Stomach smooth muscle (tissue), 2 donors: Measurements from ENCODE around the gene SLC35E4.
"Not testable (repeated sequence)": the region's sequence is repeated elsewhere in the genome, so short reads cannot be mapped to it uniquely, and the experiment has no call there.

Experiments used
- H3K27ac ChIP-seq: one replicate; pipeline ENCODE4 v1.7.0; 2013; ENCODE audit warnings: mild to moderate bottlenecking, low read length, inconsistent platforms
- H3K27me3 ChIP-seq, 2 donors: one replicate each; pipeline ENCODE4 v1.7.0; 2013; ENCODE audit warnings: low read length in 2 of 2; ENCODE audit not compliant: insufficient read depth in 2 of 2, control insufficient read depth in 1 of 2
- H3K36me3 ChIP-seq, 2 donors: one replicate each; pipeline ENCODE4 v1.7.0; 2013; ENCODE audit warnings: low read length in 2 of 2; ENCODE audit not compliant: control insufficient read depth in 2 of 2, insufficient read depth in 2 of 2
- H3K4me1 ChIP-seq: one replicate; pipeline ENCODE4 v1.7.0; 2013; ENCODE audit warnings: low read length; ENCODE audit not compliant: control insufficient read depth, insufficient read depth
- H3K4me3 ChIP-seq, 2 donors: one replicate each; pipeline ENCODE4 v1.7.0; 2013; ENCODE audit warnings: low read length in 2 of 2
- H3K9ac ChIP-seq, 2 donors: one replicate each; pipeline ENCODE4 v1.7.0; 2013; ENCODE audit warnings: low read length in 2 of 2, mild to moderate bottlenecking in 1 of 2
- H3K9me3 ChIP-seq, 2 donors: one replicate each; pipeline ENCODE4 v1.7.0; 2013; ENCODE audit warnings: low read length in 2 of 2; ENCODE audit not compliant: control insufficient read depth in 2 of 2
- donor health status: healthy.
- donor health status: Pancreatic carcinoma.

Gene SLC35E4

GRCh38 chr22:30673136-30673535 lies 37.6 kb downstream of the SLC35E4 start:
- Histone ChIP-seq H3K9ac (no peak overlapping the region), H3K9me3 (no peaks in the 10 kb centered on the region), H3K27ac (no peak overlapping the region), H3K4me3 (no peak overlapping the region), H3K27me3 (peaks cover 0 to 2% of the 10 kb centered on the region in 2 donors), H3K36me3 (no peaks in the 10 kb centered on the region), H3K4me1 (peaks cover 4% of the 10 kb centered on the region)

GRCh38 chr22:30674482-30674881 lies 38.9 kb downstream of the SLC35E4 start:
- Histone ChIP-seq H3K9me3 (no peaks in the 10 kb centered on the region), H3K27ac (no peak overlapping the region), H3K9ac (no peak overlapping the region), H3K4me3 (no peak overlapping the region), H3K4me1 (no peaks in the 10 kb centered on the region), H3K27me3 (peaks cover 0 to 2% of the 10 kb centered on the region in 2 donors), H3K36me3 (no peaks in the 10 kb centered on the region)

- H3K4me3 ChIP-seq: no peak overlapping the region
- no peak overlapping the region for H3K27ac ChIP-seq
- H3K27me3 ChIP-seq: peaks cover 0 to 2% of the 10 kb centered on the region in 2 donors
- no peaks in the 10 kb centered on the region for H3K9me3 ChIP-seq
- no peaks in the 10 kb centered on the region for H3K36me3 ChIP-seq
- H3K9ac ChIP-seq: no peak overlapping the region
- no peaks in the 10 kb centered on the region for H3K4me1 ChIP-seq
These were observed 39.9 kb downstream of the SLC35E4 start for GRCh38 chr22:30675436-30675835.

- H3K27me3 ChIP-seq, H3K4me1 ChIP-seq, H3K36me3 ChIP-seq, H3K9ac ChIP-seq, H3K27ac ChIP-seq, H3K4me3 ChIP-seq, H3K9me3 ChIP-seq: not testable (repeated sequence)
These were observed 41.0 kb downstream of the SLC35E4 start for GRCh38 chr22:30676565-30676964.

GRCh38 chr22:30679895-30680690 lies 44.5 kb downstream of the SLC35E4 start:
- H3K9ac ChIP-seq, H3K4me1 ChIP-seq, H3K4me3 ChIP-seq, H3K9me3 ChIP-seq, H3K27me3 ChIP-seq, H3K36me3 ChIP-seq: not testable (repeated sequence)
- H3K27ac ChIP-seq: peak overlapping the region; percentile 49

- Histone ChIP-seq H3K27me3 (no peaks in the 10 kb centered on the region), H3K4me1 (peaks cover 10% of the 10 kb centered on the region), H3K9me3 (no peaks in the 10 kb centered on the region), H3K36me3 (no peaks in the 10 kb centered on the region), H3K4me3 (no peak overlapping the region), H3K9ac (peak overlapping the region in 1 of 2 donors; percentile 47), H3K27ac (peak overlapping the region; percentile 49)
These were observed 45.6 kb downstream of the SLC35E4 start for GRCh38 chr22:30680991-30681770.

GRCh38 chr22:30681831-30682230 lies 46.2 kb downstream of the SLC35E4 start:
- Histone ChIP-seq H3K27me3 (no peaks in the 10 kb centered on the region), H3K36me3 (no peaks in the 10 kb centered on the region), H3K9me3 (no peaks in the 10 kb centered on the region), H3K27ac (no peak overlapping the region), H3K4me1 (peaks cover 10% of the 10 kb centered on the region), H3K4me3 (no peak overlapping the region), H3K9ac (no peak overlapping the region)

GRCh38 chr22:30685178-30685577 lies 49.6 kb downstream of the SLC35E4 start:
- H3K27me3 ChIP-seq: no peaks in the 10 kb centered on the region
- no peak overlapping the region for H3K27ac ChIP-seq
- no peaks in the 10 kb centered on the region for H3K9me3 ChIP-seq
- H3K36me3 ChIP-seq: no peaks in the 10 kb centered on the region
- no peak overlapping the region for H3K4me3 ChIP-seq
- H3K4me1 ChIP-seq: peaks cover 10% of the 10 kb centered on the region
- H3K9ac ChIP-seq: no peak overlapping the region

- H3K9me3 ChIP-seq: no peaks in the 10 kb centered on the region
- no peaks in the 10 kb centered on the region for H3K27me3 ChIP-seq
- no peaks in the 10 kb centered on the region for H3K4me1 ChIP-seq
- no peak overlapping the region for H3K9ac ChIP-seq
- H3K27ac ChIP-seq: no peak overlapping the region
- H3K4me3 ChIP-seq: no peak overlapping the region
- H3K36me3 ChIP-seq: no peaks in the 10 kb centered on the region
These were observed 51.8 kb downstream of the SLC35E4 start for GRCh38 chr22:30687358-30687757.

- H3K27ac ChIP-seq: no peak overlapping the region
These were observed 54.0 kb downstream of the SLC35E4 start for GRCh38 chr22:30689622-30690021.

GRCh38 chr22:30691204-30691603 lies 55.6 kb downstream of the SLC35E4 start:
- H3K9me3 ChIP-seq: no peaks in the 10 kb centered on the region
- H3K4me3 ChIP-seq: no peak overlapping the region
- H3K36me3 ChIP-seq: no peaks in the 10 kb centered on the region
- H3K27ac ChIP-seq: no peak overlapping the region
- H3K4me1 ChIP-seq: peaks cover 15% of the 10 kb centered on the region
- no peaks in the 10 kb centered on the region for H3K27me3 ChIP-seq
- no peak overlapping the region for H3K9ac ChIP-seq

More at GRCh38 chr22:30689622-30690021, 54.0 kb downstream of the SLC35E4 start:
- no peak overlapping the region for H3K9ac ChIP-seq
- peaks cover 8% of the 10 kb centered on the region for H3K4me1 ChIP-seq
- H3K9me3 ChIP-seq: no peaks in the 10 kb centered on the region
- H3K27me3 ChIP-seq: no peaks in the 10 kb centered on the region
- H3K36me3 ChIP-seq: no peaks in the 10 kb centered on the region
- H3K4me3 ChIP-seq: no peak overlapping the region
